Endothelial cell of umbilical vein (primary cell): ENCODE measurements around the gene CCDC57. TPM values are rescaled to one million over a fixed set of nuclear protein-coding genes. Genes with fewer than 3 reads are reported as not detected.
A peak's percentile ranks its signal among the peaks of the same experiment; 100 is the strongest.

Source experiments
- BruUV-seq: library from RNA; stranded (reverse); fragments of 400-500 nt; replicated peaks from 2 replicates; lab custom pipeline; 2021; lab: Mats Ljungman, UMichigan
- CTCF ChIA-PET: fragments of 300-600, 350-600 bp; sonication (Branson Sonifier 250); formaldehyde crosslinking; loops from one replicate; lab custom pipeline; 2021; ENCODE audit warnings: antibody characterized with exemption, inconsistent platforms; lab: Charles Lee
- POLR2A ChIA-PET: fragments of 300-600, 350-600 bp; sonication (Branson Sonifier 250); formaldehyde crosslinking; loops from one replicate; lab custom pipeline; 2021; ENCODE audit warnings: antibody characterized with exemption, inconsistent platforms; lab: Charles Lee
- DNase-seq: peaks from one replicate; pipeline ENCODE4 v3.0.0-alpha.2; 2011; ENCODE audit warnings: low read depth, low spot score
- FAIRE-seq: peaks from 2 replicates; lab custom pipeline; 2011; peaks lifted over from hg19 to GRCh38; lab: Jason Lieb, UNC
- H2AFZ ChIP-seq: 2 replicates; pipeline ENCODE4 v1.6.0; 2012; ENCODE audit warnings: low read depth, low read length, control low read depth, inconsistent platforms
- H3K27ac ChIP-seq: 2 replicates; pipeline ENCODE4 v1.5.1; 2011; ENCODE audit warnings: low read depth, mild to moderate bottlenecking, control low read depth, low read length, moderate library complexity; ENCODE audit not compliant: insufficient read depth
- H3K27me3 ChIP-seq, 2 experiments: 2 replicates each; pipeline versions ENCODE4 v1.6.0 to v1.6.1; 2011; ENCODE audit warnings: low read length in 2 of 2, mixed read lengths in 1 of 2; ENCODE audit not compliant: control insufficient read depth in 2 of 2, insufficient read depth in 2 of 2
- H3K36me3 ChIP-seq, 2 experiments: 2 replicates in 1 of 2; 3 replicates in 1 of 2; pipeline ENCODE4 v1.5.1; 2011; ENCODE audit warnings: low read length in 2 of 2, mild to moderate bottlenecking in 1 of 2, moderate library complexity in 1 of 2; ENCODE audit not compliant: control insufficient read depth in 2 of 2, insufficient read depth in 2 of 2; ENCODE audit errors: extremely low read depth in 1 of 2
- H3K4me1 ChIP-seq: 3 replicates; pipeline ENCODE4 v1.5.1; 2011; ENCODE audit warnings: mild to moderate bottlenecking, low read length; ENCODE audit not compliant: control insufficient read depth, insufficient read depth; ENCODE audit errors: extremely low read depth
- H3K4me2 ChIP-seq: 2 replicates; pipeline ENCODE4 v1.6.1; 2011; ENCODE audit warnings: low read length, control low read depth, mixed read lengths; ENCODE audit not compliant: insufficient read depth
- H3K4me3 ChIP-seq, 3 experiments: fragments of 200-600 bp in 1 of 3; sonication (generic), shearing (Covaris generic) in 1 of 3; replicated peaks in 1 of 3; 2 replicates each; pipeline ENCODE4 v1.5.1; 2011 to 2016; ENCODE audit warnings: control low read depth in 3 of 3, low read length in 3 of 3, mild to moderate bottlenecking in 2 of 3, inconsistent platforms in 1 of 3, low read depth in 1 of 3, moderate library complexity in 1 of 3; ENCODE audit not compliant: insufficient read depth in 1 of 3
- H3K79me2 ChIP-seq: 2 replicates; pipeline ENCODE4 v1.6.0; 2012; ENCODE audit warnings: low read length, inconsistent platforms; ENCODE audit not compliant: control insufficient read depth, insufficient read depth
- H3K9ac ChIP-seq: replicated peaks from 2 replicates; pipeline ENCODE3; 2011; ENCODE audit warnings: low read length, control low read depth; ENCODE audit not compliant: insufficient read depth; ENCODE audit errors: extremely low read depth
- H3K9me1 ChIP-seq: replicated peaks from 3 replicates; pipeline ENCODE4 v1.6.0; 2011; ENCODE audit warnings: mild to moderate bottlenecking, low read length; ENCODE audit not compliant: control insufficient read depth, insufficient read depth; ENCODE audit errors: extremely low read depth
- H3K9me3 ChIP-seq: replicated peaks from 2 replicates; pipeline ENCODE4 v1.5.1; 2012; ENCODE audit warnings: low read length, inconsistent platforms; ENCODE audit not compliant: control insufficient read depth, insufficient read depth
- H4K20me1 ChIP-seq: replicated peaks from 2 replicates; pipeline ENCODE3; 2011; ENCODE audit warnings: mild to moderate bottlenecking, low read length; ENCODE audit not compliant: control insufficient read depth, insufficient read depth; ENCODE audit errors: extremely low read depth
- CTCF ChIP-seq, 2 donors: IDR thresholded peaks; 1 replicate in 1 of 2; 2 replicates in 1 of 2; pipeline ENCODE4 v1.5.1; 2011; ENCODE audit warnings: low read length in 2 of 2, mild to moderate bottlenecking in 2 of 2, moderate library complexity in 2 of 2, control low read depth in 1 of 2, inconsistent platforms in 1 of 2, low read depth in 1 of 2; ENCODE audit not compliant: insufficient read depth in 1 of 2; ENCODE audit errors: extremely low read depth in 1 of 2
- FOS ChIP-seq: IDR thresholded peaks from 2 replicates; pipeline ENCODE4 v1.6.1; 2011; ENCODE audit warnings: mild to moderate bottlenecking, low read length, moderate library complexity, borderline replicate concordance; ENCODE audit not compliant: insufficient read depth
- GATA2 ChIP-seq: IDR thresholded peaks from 2 replicates; pipeline ENCODE4 v1.7.0; 2011; ENCODE audit warnings: low read depth, mild to moderate bottlenecking, moderate library complexity, mixed read lengths, low read length; ENCODE audit not compliant: insufficient read length, insufficient read depth
- JUN ChIP-seq: IDR thresholded peaks from 2 replicates; pipeline ENCODE4 v1.6.1; 2011; ENCODE audit warnings: borderline replicate concordance, low read depth; ENCODE audit not compliant: insufficient read length, insufficient read depth
- MYC ChIP-seq: IDR thresholded peaks from one replicate; pipeline ENCODE4 v1.6.1; 2011; ENCODE audit warnings: mild to moderate bottlenecking, low read depth, low read length
- dilution Hi-C: fragments of 300-500 bp; cut with MboI; formaldehyde crosslinking; loops from one replicate; pipeline ENCODE4 v1.15.0; 2019; ENCODE audit warnings: low sequenced_read_pairs; ENCODE audit not compliant: extremely low pct_ligation_motif_present
- intact Hi-C: fragments of 100-400 bp; cut with micrococcal nuclease; formaldehyde crosslinking; loops from one replicate; pipeline ENCODE4 v1.10.0; 2022
- polyA plus RNA-seq, 4 experiments: library from polyadenylated mRNA; depleted of rRNA in 3 of 4; stranded (reverse) in 3 of 4; unstranded in 1 of 4; fragments of >200 nt; gene quantifications; 2 replicates each; pipeline versions ENCODE4 v1.2.1 to v1.2.3, GENCODE V29; 2011 to 2012; ENCODE audit warnings: missing spikeins in 1 of 4
- total RNA-seq: library from RNA; stranded (reverse); gene quantifications from 2 replicates; pipeline ENCODE4 v1.2.3, GENCODE V29; 2021

Gene CCDC57
- total and polyA plus RNA-seq, 2 donors (not counting 3 experiments of a cell fraction or from before 2014, with no cell fraction given) = 18.6 to 31.6 TPM

GRCh38 chr17:82065193-82065637 lies 147.4 kb downstream of the CCDC57 start:
- H3K36me3 ChIP-seq = peaks cover 0 to 15% of the 10 kb centered on the region in 2 experiments
- ChIA-PET CTCF (interaction anchor here (1.0 to 1.1 kb wide), 2 partner anchors 28 to 35 kb away, joined by 3 to 6 read pairs; partner anchors contain the start of gene DCXR), POLR2A (interaction anchor here (0.6 to 0.7 kb wide), 2 partner anchors 33 to 120 kb away, joined by 3 read pairs; no protein-coding TSS in a partner anchor)
- H3K9me1 ChIP-seq = no peaks in the 10 kb centered on the region
- BruUV-seq = no TSS peak
- no peak for FAIRE-seq
- intact Hi-C loops (no loop called here), dilution Hi-C loops (no loop called here)
- H3K9me3 ChIP-seq = no peaks in the 10 kb centered on the region
- H2AFZ ChIP-seq = peak overlapping the region; percentile 99
- peaks cover 15% of the 10 kb centered on the region for H3K4me1 ChIP-seq
- TF ChIP-seq CTCF (IDR thresholded peaks at IDR 0.05; ENCODE audit: extremely low read depth in 1 of 2, insufficient read depth in 1 of 2, low read depth in 1 of 2, low read length in 2 of 2) (no peak), GATA2 (no peak), MYC (no peak), FOS (no peak), JUN (no peak)
- DNase-seq = peak; percentile 36
- H3K79me2 ChIP-seq = peaks cover 14% of the 10 kb centered on the region
- H3K4me2 ChIP-seq = peak overlapping the region; percentile 78
- H3K9ac ChIP-seq = peak overlapping the region; percentile 77
- H3K27me3 ChIP-seq = no peaks in the 10 kb centered on the region
- H3K4me3 ChIP-seq = peak overlapping the region; percentile 55 to 82 (median 76)
- H3K27ac ChIP-seq = peak overlapping the region; percentile 48
- no peaks in the 10 kb centered on the region for H4K20me1 ChIP-seq
